ENCODE results near the gene DDR1.

DDR1 gene

GRCh38 chr6:30942338-30943060, 58.2 kb downstream of the DDR1 start:
- TF ChIP-seq SIN3A (IDR thresholded peaks at IDR 0.05; ENCODE audit: borderline replicate concordance, insufficient read depth, low read length) (no peak), TAF1 (IDR thresholded peaks at IDR 0.05; ENCODE audit: borderline replicate concordance, insufficient read depth, low read length) (no peak), REST (IDR thresholded peaks at IDR 0.05; ENCODE audit: insufficient read depth in 1 of 2, low read depth in 2 of 2, low read length in 2 of 2) (no peak), POLR2AphosphoS5 (IDR thresholded peaks at IDR 0.05; ENCODE audit: low read depth, low read length) (no peak), FOXP2 (optimal IDR thresholded peaks at IDR 0.05; ENCODE audit: borderline replicate concordance, extremely low read depth, extremely low read length, insufficient read depth) (no peak)

GRCh38 chr6:30944051-30944450, 59.7 kb downstream of the DDR1 start:
- TF ChIP-seq REST (IDR thresholded peaks at IDR 0.05; ENCODE audit: insufficient read depth in 1 of 2, low read depth in 2 of 2, low read length in 2 of 2): no peak
- TF ChIP-seq SIN3A (IDR thresholded peaks at IDR 0.05; ENCODE audit: borderline replicate concordance, insufficient read depth, low read length): no peak
- TF ChIP-seq POLR2AphosphoS5 (IDR thresholded peaks at IDR 0.05; ENCODE audit: low read depth, low read length): no peak
- TF ChIP-seq TAF1 (IDR thresholded peaks at IDR 0.05; ENCODE audit: borderline replicate concordance, insufficient read depth, low read length): no peak
- no peak for TF ChIP-seq FOXP2 (optimal IDR thresholded peaks at IDR 0.05; ENCODE audit: borderline replicate concordance, extremely low read depth, extremely low read length, insufficient read depth)

GRCh38 chr6:30945281-30945680, 61.0 kb downstream of the DDR1 start:
- TF ChIP-seq SIN3A (IDR thresholded peaks at IDR 0.05; ENCODE audit: borderline replicate concordance, insufficient read depth, low read length) (no peak), TAF1 (IDR thresholded peaks at IDR 0.05; ENCODE audit: borderline replicate concordance, insufficient read depth, low read length) (no peak), POLR2AphosphoS5 (IDR thresholded peaks at IDR 0.05; ENCODE audit: low read depth, low read length) (no peak)

DNA sequence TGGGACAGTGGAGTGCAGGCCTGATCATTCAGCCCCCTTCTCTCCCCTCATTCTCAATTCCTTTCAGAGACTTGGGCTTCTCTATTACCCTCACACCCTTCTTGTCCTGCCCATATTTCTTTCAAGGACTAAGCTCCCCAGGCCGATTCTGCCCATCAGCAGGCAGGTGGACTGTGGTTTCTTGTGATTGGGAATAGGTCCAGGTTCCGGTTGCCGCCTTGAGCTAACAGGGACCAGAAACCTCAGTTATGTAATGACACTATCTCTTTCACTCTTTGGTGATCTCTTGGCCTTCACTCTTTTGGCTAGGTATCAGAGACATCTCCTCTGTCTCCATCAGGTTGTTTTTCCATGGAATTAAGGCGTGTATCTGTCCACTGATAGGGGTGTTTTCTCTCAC, 62.9 kb downstream of the DDR1 start:
- TF ChIP-seq SIN3A (IDR thresholded peaks at IDR 0.05; ENCODE audit: borderline replicate concordance, insufficient read depth, low read length) (no peak), REST (IDR thresholded peaks at IDR 0.05; ENCODE audit: insufficient read depth in 1 of 2, low read depth in 2 of 2, low read length in 2 of 2) (no peak), FOXP2 (optimal IDR thresholded peaks at IDR 0.05; ENCODE audit: borderline replicate concordance, extremely low read depth, extremely low read length, insufficient read depth) (no peak), POLR2AphosphoS5 (IDR thresholded peaks at IDR 0.05; ENCODE audit: low read depth, low read length) (no peak), TAF1 (IDR thresholded peaks at IDR 0.05; ENCODE audit: borderline replicate concordance, insufficient read depth, low read length) (no peak)

DNA sequence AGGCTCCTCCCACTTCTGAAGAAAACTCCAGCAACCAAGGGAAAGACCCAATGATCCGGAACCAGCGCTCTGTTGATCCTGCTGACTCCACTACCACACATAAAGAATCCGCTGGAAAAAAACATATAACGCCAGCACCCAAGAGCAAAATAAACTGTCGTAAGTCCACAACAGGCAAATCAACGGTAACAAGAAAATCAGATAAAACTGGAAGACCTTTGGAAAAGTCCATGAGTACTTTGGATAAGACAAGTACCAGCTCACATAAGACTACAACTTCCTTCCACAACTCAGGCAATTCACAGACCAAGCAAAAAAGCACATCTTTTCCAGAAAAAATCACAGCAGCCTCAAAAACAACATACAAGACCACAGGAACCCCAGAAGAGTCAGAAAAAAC, 64.5 kb downstream of the DDR1 start:
- no peak for TF ChIP-seq REST (IDR thresholded peaks at IDR 0.05; ENCODE audit: insufficient read depth in 1 of 2, low read depth in 2 of 2, low read length in 2 of 2)
- no peak for TF ChIP-seq FOXP2 (optimal IDR thresholded peaks at IDR 0.05; ENCODE audit: borderline replicate concordance, extremely low read depth, extremely low read length, insufficient read depth)
- no peak for TF ChIP-seq POLR2AphosphoS5 (IDR thresholded peaks at IDR 0.05; ENCODE audit: low read depth, low read length)
- TF ChIP-seq SIN3A (IDR thresholded peaks at IDR 0.05; ENCODE audit: borderline replicate concordance, insufficient read depth, low read length): no peak
- no peak for TF ChIP-seq TAF1 (IDR thresholded peaks at IDR 0.05; ENCODE audit: borderline replicate concordance, insufficient read depth, low read length)
